ENCODE data around the gene AMBP.
A peak's percentile ranks its signal among the peaks of the same experiment; 100 is the strongest.

Gene AMBP

DNA sequence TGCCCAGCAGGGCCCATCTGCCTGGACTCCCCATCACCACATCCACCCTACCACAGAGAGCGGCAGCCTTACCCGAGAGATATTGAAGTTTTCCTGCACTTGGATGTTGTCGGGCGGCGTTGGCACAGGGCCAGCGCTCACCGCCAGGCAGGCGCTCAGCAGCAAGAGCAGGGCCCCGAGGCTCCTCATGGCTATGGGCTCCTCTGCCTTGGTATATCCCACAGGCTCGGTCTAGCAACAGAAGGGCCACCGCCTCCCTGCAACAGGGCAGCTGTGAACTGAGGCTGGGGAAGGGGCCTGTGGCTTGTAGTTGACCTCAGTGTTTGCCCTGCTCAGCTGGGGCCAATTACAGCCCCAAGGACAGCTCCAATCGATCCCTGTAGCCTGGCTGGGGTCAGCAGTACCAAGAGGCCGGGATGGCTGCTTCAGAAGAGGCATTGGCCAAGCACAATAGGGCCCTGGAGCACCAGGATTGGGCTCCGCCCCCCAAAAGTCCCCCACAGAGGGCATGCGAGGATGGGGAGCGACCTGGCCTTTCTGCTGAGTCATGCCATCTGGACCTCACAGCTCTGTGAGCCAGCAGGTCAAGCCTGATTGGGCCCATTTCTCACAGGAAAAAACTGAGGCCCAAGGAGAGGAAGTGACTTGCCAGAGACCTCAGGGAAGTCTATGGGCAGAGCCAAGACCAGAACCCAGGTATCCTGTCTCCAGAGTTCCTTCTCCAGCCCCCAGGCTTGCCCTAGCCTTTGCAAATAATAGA, at the start of gene AMBP:
Gene AMBP (minus strand): TSS at position 280 of the 760 bp plus-strand sequence. CDS start 91 bp downstream, at position 189.
- H3K4me1 Mint-ChIP-seq = no peaks in the 10 kb centered on the region
- H3K27me3 Mint-ChIP-seq = peaks cover 12% of the 10 kb centered on the region
- peak within 1 kb of the TSS; percentile 21 for H3K27ac Mint-ChIP-seq
- no peaks in the 10 kb centered on the region for H3K9me3 Mint-ChIP-seq
- H3K4me3 Mint-ChIP-seq = no peak within 1 kb of the TSS
- H3K36me3 Mint-ChIP-seq (ENCODE audit: low read depth) = no peaks in the 10 kb centered on the region
- no peak for ATAC-seq
- DNase-seq = no peak

DNA sequence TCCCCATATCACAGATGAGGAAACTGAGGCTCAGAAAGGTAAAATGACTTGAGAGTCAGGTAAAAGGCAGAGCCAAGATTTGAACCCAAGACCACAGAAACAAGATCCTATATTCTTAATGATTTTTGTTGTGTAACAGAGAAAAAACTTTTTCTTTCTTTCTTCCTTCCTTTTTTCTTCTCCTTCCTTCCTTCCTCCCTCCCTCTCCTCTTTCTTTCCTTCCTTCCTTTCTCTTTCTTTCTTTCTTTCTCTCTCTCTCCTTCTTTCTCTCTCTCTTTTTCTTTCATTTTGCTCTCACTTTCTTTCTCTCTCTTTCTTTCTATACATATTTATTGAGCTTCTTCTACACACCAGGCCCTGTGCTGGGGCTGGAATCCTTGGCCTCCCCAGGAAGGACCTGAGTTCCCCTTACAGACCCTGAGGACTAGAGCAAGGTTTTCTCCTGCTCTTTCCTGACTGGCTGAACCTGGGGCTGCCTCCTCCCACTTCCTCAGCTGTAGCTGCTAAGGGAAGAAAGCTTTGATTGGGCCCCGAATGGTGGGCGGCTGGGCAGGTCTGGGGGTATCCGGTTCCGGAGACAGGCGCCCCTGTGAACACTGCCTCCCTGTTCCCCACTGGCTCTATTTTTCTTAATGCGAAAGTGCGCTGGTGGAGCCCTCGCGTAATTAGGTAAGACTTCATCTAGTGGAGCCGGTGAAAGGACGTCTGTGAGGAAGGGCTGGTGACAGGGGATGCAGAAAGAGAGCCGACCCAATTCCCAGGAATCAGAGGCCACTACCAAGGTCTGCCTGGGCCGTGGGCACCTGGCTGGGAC, 48.4 kb upstream of the AMBP start:
- Mint-ChIP-seq H3K27me3 (peaks cover 11% of the 10 kb centered on the region), H3K27ac (no peak overlapping the region), H3K4me3 (no peak overlapping the region), H3K9me3 (peaks cover 6% of the 10 kb centered on the region), H3K36me3 (ENCODE audit: low read depth) (no peaks in the 10 kb centered on the region), H3K4me1 (no peaks in the 10 kb centered on the region)
- DNase-seq = no peak
- no peak for ATAC-seq

GRCh38 chr9:114125476-114126013, 47.4 kb upstream of the AMBP start:
- Mint-ChIP-seq H3K27me3 (peaks cover 13% of the 10 kb centered on the region), H3K9me3 (peaks cover 6% of the 10 kb centered on the region), H3K4me3 (no peak overlapping the region), H3K4me1 (no peaks in the 10 kb centered on the region), H3K27ac (no peak overlapping the region), H3K36me3 (ENCODE audit: low read depth) (no peaks in the 10 kb centered on the region)
- ATAC-seq (no peak), DNase-seq (no peak)

GRCh38 chr9:114124666-114125475, 46.8 kb upstream of the AMBP start:
- Mint-ChIP-seq H3K9me3 (peaks cover 6% of the 10 kb centered on the region), H3K36me3 (ENCODE audit: low read depth) (no peaks in the 10 kb centered on the region), H3K27ac (no peak overlapping the region), H3K27me3 (peaks cover 14% of the 10 kb centered on the region), H3K4me1 (no peaks in the 10 kb centered on the region), H3K4me3 (no peak overlapping the region)
- DNase-seq (no peak), ATAC-seq (no peak)

DNA sequence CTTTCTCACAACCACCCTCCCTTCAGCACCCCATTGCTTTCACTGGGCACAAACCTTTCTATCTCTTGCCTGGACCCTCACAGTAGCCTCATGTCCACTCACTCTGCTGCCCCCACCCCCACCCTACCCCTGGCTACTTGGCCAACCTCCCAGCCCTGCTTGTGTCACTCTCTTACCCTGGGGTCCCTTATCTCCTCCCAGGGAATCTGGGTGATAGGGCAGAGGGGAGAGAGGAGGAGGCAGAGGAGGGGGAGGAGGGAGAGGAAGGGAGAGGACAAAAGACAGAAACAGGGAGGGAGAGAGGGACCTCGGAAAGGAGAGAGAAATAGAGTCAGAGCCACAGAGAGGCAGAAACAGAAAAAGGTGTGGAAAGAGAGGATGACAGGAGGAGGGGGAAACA, 46.0 kb upstream of the AMBP start:
- H3K27ac Mint-ChIP-seq = no peak overlapping the region
- DNase-seq = no peak
- H3K36me3 Mint-ChIP-seq (ENCODE audit: low read depth) = no peaks in the 10 kb centered on the region
- no peaks in the 10 kb centered on the region for H3K4me1 Mint-ChIP-seq
- H3K4me3 Mint-ChIP-seq = no peak overlapping the region
- no peak for ATAC-seq
- peaks cover 6% of the 10 kb centered on the region for H3K9me3 Mint-ChIP-seq
- H3K27me3 Mint-ChIP-seq = peaks cover 13% of the 10 kb centered on the region

DNA sequence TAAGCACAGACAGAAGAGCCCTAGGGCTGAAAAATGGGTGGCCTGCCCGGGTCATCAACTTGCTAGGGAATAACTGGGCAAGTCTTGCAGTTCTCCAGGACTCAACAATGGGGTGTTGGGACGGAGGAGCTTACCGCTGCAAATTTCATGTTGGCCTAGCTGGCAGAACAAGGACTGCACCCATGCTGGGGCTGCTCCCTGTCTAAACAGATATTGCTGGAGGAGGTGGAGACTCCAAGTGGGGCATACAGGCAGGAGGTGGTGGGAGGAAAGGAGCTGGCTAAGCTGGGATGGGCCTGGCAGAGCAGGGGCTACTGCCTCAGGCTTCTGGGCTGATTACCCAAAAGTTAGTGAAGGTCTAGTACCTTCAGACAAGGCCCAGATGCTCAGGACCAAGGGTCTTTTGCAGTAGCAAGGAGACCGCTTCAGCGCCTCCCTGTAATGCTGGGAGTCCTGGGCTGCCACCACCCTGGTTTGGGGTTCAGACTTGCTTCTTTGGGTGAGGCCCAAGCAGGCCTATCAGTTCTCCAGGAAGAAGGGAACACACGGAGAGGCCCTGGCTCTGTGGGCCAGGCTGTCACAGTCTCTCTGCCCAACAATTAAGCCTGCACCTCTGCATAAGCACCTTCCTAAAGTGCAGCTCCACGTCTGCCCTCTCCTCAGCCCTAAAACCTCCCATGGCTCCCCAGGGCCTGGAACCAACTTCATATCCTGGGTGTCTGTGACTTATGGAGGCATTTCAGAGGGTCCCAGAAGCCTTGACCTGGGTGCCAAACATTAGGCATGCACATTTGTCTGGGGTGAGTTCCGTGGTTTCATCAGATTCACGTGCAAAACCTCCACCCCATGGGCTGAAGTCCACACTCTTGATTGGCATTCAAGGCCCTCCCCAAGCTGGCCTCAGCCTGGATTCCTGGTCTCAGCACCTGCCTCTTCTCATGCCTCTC, 45.2 kb upstream of the AMBP start:
- DNase-seq = no peak
- peaks cover 6% of the 10 kb centered on the region for H3K9me3 Mint-ChIP-seq
- H3K36me3 Mint-ChIP-seq (ENCODE audit: low read depth) = no peaks in the 10 kb centered on the region
- H3K27ac Mint-ChIP-seq = no peak overlapping the region
- H3K4me1 Mint-ChIP-seq = no peaks in the 10 kb centered on the region
- peaks cover 14% of the 10 kb centered on the region for H3K27me3 Mint-ChIP-seq
- ATAC-seq = no peak
- H3K4me3 Mint-ChIP-seq = no peak overlapping the region

DNA sequence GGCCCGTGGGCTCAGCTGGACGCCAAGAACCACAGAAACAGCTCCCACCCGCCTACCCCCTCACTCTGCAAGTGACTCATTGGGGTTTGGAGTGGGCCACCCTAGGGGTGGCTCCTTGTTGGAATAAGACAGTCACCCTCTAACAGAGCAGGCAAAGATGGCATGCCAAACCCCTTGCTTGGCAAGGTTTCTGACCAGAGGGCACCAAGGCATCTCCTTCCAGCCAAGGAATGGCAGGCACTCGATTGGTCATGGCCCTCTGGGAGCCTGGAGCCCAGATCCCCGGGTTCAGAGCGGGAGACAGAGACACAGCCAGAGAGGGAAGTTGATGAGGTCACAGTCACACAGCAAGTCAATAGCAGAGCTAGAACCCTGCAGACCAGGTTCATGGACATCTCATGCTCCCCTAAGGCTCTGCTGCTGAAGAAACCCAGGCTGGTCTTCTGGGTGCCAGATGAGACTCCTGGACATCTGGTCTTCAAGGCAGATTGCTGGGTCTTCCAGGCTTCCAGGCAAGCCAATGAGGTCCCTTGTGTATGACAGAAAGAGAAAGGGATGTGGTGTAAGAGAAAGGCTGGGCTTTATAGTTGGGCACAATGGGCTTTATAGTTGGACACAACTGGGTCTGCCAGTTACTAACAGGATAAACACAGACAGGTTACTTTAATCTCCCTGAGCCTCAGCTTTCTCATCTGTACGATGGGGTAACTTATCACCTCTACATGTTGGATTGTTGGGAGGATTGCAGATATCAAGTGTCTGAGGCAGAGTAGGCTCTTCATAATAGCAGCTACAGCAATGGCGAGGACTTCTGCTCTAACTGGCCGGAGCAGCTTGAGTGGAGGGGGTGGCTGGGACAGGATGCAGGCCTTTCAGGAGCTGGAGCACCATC, 44.3 kb upstream of the AMBP start:
- Mint-ChIP-seq H3K4me3 (no peak overlapping the region), H3K27me3 (peaks cover 18% of the 10 kb centered on the region), H3K9me3 (no peaks in the 10 kb centered on the region), H3K4me1 (no peaks in the 10 kb centered on the region), H3K27ac (no peak overlapping the region), H3K36me3 (ENCODE audit: low read depth) (no peaks in the 10 kb centered on the region)
- ATAC-seq = no peak
- no peak for DNase-seq

DNA sequence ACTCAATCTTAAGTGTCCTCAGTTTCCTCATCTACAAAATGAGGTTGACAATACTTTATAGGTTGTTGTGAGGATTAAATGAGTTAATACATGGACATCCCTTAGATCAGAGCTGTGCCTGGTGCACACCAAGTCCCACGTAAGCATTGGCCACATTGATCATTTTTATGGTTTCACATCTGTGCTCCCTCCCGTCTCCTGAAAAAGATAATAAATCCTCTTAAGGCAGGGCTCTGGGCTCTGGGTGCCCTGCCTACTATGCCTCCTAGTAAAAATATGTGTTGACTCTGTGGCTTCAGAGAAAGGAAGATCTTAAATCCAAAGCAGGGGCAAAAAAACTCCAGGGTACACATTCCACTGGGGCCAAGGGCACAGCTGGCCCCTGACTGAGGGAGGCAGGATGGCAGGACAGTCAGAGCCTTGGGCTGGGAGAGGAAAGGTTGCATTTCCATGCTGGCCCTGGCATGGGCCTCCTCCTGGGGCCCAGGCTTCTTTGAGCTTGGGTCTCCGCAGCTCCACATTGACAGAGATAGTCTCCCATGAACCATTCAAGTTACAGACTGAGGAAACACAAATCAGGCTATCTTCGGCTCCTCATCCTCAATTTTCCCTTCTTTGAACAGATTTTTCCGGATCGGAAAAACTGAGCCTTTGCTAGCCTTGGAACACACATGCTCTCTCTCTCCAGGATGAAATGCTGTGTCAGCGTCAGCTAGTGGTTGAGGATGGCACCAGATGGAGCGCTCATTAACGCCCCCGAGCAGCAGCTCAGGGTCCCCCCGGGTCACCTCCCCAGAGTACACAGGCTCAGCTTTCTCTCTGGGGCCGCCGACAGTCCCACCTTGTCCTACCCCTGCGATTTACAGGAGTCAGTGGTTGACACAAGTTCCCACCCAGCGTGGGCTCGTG, 43.4 kb upstream of the AMBP start:
- Mint-ChIP-seq H3K27ac (no peak overlapping the region), H3K4me1 (no peaks in the 10 kb centered on the region), H3K27me3 (peaks cover 17% of the 10 kb centered on the region), H3K36me3 (ENCODE audit: low read depth) (no peaks in the 10 kb centered on the region), H3K4me3 (no peak overlapping the region), H3K9me3 (no peaks in the 10 kb centered on the region)
- ATAC-seq = no peak
- DNase-seq = no peak

- no peaks in the 10 kb centered on the region for H3K4me1 Mint-ChIP-seq
- no peak overlapping the region for H3K4me3 Mint-ChIP-seq
- no peak overlapping the region for H3K27ac Mint-ChIP-seq
- peaks cover 15% of the 10 kb centered on the region for H3K27me3 Mint-ChIP-seq
- ATAC-seq = no peak
- H3K36me3 Mint-ChIP-seq (ENCODE audit: low read depth) = no peaks in the 10 kb centered on the region
- no peaks in the 10 kb centered on the region for H3K9me3 Mint-ChIP-seq
- DNase-seq = no peak
Observed at GRCh38 chr9:114120192-114121014, 42.3 kb upstream of the AMBP start.

GRCh38 chr9:114119242-114120191, 41.4 kb upstream of the AMBP start:
- ATAC-seq = no peak

More at GRCh38 chr9:114119242-114120191, 41.4 kb upstream of the AMBP start:
- no peak for DNase-seq
- no peak overlapping the region for H3K4me3 Mint-ChIP-seq
- H3K4me1 Mint-ChIP-seq = no peaks in the 10 kb centered on the region
- H3K27ac Mint-ChIP-seq = no peak overlapping the region
- no peaks in the 10 kb centered on the region for H3K36me3 Mint-ChIP-seq (ENCODE audit: low read depth)
- H3K9me3 Mint-ChIP-seq = no peaks in the 10 kb centered on the region
- peaks cover 15% of the 10 kb centered on the region for H3K27me3 Mint-ChIP-seq

Measured in activated naive CD8-positive, alpha-beta T cell treated with anti-CD3 and anti-CD28 coated beads, Interleukin-2, amount 50 U/mL, for 24 hours (primary cell).